Colon (tissue), 2 donors: ENCODE data around the gene SLX4.
"Not testable (repeated sequence)": the region's sequence is repeated elsewhere in the genome, so short reads cannot be mapped to it uniquely, and the experiment has no call there.

Source experiments
- FAIRE-seq: peaks from 2 replicates; lab custom pipeline; 2012; peaks lifted over from hg19 to GRCh38; lab: Jason Lieb, UNC
- donor health status: control.
- donor health status: control.

Gene SLX4, protein sequence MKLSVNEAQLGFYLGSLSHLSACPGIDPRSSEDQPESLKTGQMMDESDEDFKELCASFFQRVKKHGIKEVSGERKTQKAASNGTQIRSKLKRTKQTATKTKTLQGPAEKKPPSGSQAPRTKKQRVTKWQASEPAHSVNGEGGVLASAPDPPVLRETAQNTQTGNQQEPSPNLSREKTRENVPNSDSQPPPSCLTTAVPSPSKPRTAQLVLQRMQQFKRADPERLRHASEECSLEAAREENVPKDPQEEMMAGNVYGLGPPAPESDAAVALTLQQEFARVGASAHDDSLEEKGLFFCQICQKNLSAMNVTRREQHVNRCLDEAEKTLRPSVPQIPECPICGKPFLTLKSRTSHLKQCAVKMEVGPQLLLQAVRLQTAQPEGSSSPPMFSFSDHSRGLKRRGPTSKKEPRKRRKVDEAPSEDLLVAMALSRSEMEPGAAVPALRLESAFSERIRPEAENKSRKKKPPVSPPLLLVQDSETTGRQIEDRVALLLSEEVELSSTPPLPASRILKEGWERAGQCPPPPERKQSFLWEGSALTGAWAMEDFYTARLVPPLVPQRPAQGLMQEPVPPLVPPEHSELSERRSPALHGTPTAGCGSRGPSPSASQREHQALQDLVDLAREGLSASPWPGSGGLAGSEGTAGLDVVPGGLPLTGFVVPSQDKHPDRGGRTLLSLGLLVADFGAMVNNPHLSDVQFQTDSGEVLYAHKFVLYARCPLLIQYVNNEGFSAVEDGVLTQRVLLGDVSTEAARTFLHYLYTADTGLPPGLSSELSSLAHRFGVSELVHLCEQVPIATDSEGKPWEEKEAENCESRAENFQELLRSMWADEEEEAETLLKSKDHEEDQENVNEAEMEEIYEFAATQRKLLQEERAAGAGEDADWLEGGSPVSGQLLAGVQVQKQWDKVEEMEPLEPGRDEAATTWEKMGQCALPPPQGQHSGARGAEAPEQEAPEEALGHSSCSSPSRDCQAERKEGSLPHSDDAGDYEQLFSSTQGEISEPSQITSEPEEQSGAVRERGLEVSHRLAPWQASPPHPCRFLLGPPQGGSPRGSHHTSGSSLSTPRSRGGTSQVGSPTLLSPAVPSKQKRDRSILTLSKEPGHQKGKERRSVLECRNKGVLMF (N-terminal part only)

DNA sequence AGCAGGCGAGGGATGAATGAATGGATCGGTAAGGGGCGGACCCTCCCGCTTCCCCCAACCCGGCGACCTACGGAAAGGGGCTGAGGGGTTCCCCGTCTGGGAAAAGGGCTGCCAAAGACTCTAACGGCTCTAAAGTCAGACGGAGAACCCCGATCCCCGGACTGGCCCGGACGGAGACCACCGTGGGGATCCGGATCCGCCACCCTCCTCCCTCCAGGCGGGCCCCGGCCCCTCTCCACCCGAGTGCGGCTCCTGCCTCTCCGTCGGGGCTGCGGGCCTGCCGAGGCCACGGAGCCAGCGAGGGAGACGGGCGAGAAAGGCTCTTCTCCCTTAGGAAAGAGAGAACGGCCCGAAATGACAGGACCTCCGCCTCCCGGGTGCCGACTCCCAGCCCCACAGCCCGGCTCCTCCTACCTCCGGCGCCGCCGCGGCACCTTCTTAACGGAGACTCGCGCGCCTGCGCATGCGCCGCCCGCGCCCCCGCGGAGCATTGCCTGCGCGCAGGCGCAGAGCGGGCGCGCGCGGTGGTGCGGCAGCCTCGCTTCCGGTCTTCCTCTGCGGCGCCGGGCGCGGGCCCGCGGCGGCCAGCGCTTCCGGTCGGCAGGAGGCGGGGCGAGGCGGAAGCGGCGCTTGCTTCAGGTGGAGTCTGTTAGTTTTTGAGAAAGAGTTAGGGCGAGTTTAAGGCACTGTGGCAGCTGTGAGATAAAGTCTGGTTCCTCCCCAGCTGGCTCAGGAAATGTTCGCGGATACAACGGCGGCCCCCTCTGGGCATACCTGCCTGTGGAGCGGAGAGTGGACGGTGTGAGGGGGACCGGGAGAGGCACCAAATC, at the start of gene SLX4:
TSS of gene SLX4 (minus strand) at position 461 of the 830 bp plus-strand sequence. CDS start 2,642 bp downstream, outside the sequence.
- FAIRE-seq, result no peak

DNA sequence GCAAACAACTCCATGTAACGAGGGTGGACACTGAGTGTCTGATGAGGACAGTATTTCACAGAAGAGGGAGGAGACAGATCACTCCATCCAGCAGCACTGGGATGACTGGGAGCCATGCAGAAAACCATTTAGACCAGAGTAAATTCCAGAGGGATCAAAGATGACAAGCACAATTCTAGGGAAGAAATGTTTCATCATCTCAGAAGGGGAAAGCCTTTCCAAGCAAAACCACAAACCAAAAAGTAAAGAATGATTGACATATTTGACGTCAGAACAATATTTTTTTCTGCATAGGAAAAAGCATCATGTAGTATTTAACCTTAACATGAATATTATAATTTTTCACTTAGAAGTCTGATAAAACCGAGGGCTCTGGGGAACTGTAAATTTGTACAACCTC, 47.8 kb upstream of the SLX4 start:
- FAIRE-seq, result no peak

DNA sequence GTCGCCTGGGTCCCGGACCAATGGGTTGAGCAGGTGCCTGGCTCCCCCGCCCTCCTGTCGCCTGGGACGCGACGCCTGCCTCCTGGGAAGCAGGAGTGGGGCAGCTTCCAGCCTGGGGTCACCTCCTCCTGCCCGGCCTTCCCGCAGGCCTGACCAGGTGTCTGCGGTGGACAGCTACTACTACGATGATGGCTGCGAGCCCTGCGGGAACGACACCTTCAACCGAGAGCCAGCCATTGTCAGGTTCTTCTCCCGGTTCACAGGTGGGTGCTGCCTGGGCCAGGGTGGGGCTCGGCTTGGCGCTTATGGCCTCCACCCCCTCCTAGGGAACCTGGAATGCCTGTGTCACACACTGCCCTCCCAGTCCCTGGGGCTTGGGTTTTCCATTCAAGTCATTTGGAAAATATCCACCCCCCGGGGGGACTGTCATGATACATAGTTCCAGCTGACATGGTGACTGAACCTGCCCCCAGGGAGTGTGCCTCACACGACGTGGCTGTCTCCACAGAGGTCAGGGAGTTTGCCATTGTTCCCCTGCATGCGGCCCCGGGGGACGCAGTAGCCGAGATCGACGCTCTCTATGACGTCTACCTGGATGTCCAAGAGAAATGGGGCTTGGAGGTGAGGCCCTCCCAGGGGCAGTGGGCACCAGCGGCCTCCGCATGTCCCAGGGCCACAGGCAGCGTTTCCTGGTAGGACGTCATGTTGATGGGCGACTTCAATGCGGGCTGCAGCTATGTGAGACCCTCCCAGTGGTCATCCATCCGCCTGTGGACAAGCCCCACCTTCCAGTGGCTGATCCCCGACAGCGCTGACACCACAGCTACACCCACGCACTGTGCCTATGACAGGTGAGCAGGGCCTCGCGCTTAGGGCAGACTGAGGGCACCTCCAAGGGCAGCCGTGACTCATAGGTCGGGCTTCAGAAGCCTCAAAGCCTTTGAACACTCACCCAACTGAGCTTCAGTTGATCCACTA, 45.4 kb upstream of the SLX4 start:
- FAIRE-seq, result no peak

DNA sequence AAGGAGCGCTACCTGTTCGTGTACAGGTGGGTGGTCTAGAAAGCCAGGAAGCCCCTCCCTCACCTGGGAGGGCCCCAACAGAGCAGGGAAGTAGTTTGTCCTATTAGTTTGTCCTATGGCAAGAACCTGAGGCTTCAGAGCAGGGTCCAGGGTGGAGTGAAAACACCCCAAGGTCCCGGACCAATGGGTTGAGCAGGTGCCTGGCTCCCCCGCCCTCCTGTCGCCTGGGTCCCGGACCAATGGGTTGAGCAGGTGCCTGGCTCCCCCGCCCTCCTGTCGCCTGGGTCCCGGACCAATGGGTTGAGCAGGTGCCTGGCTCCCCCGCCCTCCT, 44.7 kb upstream of the SLX4 start:
- not testable (repeated sequence) for FAIRE-seq

DNA sequence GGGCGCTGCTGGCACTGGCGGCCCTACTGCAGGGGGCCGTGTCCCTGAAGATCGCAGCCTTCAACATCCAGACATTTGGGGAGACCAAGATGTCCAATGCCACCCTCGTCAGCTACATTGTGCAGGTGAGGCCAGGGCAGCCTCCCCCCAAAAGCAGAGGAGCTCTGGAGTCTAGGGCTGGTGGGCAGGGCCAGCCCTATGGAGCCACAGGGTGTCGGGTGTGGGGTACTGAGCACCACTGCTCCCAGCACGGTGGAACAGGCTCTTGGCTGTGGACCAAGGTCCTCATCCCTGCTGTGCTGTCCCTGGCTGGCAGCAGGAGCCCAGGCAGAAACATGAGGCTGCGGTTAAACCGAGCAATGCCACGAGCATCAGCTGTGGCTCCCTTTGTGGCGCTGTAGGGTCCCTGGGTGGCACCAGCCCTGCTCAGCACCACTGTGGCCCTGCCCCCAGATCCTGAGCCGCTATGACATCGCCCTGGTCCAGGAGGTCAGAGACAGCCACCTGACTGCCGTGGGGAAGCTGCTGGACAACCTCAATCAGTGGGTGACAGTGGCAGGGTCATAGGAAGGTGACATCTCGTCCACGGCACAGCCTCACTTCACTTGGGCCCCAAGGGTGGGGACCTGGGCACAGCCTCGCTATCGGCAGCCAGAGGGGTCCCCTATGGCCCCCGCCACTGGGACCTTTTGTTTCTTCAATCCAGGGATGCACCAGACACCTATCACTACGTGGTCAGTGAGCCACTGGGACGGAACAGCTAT, 44.2 kb upstream of the SLX4 start:
- no peak for FAIRE-seq

DNA sequence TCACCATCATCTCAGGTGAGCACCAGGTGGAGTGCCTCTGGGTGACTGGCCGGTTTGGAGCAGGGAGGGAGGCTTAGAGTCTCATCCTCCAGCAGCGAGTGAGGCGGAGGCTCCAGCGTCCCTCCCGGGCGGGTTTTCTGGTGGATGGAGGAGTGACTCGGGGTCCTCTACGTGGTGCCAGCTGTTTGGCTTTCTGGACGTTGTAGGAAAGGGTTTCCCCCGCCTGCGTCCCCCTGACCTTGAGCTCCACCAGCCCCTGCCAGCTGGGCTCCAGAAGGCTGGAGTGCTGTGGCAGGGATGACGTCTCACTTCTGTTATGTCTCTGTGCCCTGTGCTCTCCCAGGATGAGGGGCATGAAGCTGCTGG, 43.6 kb upstream of the SLX4 start:
- FAIRE-seq, result no peak

DNA sequence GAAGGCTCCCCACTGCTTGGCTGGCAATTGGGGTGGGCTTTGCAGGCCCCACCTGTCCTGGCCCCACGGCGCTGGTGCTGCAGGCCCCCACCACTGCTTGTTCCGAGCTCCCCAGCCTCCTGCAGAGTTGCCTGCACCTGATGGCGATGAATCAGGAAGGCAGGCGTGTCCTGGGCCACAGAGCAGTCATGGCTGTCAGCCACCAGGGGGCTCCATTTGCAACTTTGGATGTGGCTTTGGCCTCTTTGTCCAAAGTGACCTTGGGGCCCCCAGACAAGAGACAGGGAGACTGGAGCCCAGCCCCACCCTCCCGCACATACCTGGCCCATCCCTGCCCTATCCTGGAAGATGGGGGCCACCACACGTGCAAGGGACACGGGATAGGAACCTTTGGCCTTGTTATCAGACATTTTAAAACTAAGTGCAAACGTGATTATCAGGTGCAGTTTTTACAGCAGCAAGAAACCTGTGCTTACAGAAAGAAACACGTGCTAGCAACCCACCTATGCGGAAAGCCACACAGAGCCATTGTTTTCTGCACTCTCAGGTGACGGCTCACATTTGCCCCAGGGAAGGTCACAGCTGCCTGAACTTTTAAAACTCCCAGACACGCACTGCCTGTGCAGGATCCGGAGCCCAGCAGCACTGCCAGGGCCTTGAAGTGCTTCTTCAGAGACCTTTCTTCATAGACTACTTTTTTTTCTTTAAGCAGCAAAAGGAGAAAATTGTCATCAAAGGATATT, 43.0 kb upstream of the SLX4 start, which contains the start of gene DNASE1:
TSS of gene DNASE1 (plus strand) at position 443 of the 743 bp plus-strand sequence. CDS start 683 bp downstream, outside the sequence.
- no peak for FAIRE-seq

DNA sequence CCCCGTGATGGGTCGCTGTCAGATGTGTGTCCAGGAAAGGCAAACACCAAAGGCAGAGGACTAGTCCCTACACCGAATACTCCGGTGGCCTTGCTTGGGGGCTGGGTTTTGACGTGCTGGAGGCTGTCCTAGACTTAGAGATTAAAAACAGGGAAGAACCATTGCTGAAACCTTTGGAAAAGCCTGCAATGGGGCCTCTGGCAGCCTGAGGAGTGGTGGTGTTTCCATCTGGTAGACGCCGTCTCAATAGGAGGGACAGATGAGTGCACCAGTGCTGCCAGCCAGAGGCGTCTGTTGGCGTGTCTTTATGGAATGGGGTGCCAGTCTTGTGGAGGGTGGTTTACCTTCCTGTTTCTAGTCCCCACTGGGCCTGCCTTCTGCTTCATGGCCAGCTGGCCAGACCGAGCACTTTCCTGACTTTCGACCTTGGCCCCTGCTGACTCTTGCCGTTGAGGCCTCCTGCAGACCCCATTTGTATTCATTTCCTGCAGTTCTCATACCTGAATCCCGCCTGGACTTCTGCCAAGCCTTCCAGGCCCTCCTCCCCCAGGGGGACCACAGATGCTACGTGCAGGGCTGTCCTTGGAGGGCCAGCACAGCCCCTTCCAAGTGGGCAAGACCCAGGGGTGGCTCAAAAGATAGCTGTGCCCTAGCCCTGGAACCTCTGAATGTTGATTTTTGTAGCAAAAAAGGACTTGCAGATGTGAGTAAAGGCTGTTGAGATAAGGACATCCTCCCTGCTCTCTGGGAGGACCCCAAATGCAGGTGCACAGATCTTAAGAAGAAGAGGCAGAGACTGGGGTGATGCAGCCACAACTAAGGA, 41.2 kb upstream of the SLX4 start:
- FAIRE-seq, result no peak

DNA sequence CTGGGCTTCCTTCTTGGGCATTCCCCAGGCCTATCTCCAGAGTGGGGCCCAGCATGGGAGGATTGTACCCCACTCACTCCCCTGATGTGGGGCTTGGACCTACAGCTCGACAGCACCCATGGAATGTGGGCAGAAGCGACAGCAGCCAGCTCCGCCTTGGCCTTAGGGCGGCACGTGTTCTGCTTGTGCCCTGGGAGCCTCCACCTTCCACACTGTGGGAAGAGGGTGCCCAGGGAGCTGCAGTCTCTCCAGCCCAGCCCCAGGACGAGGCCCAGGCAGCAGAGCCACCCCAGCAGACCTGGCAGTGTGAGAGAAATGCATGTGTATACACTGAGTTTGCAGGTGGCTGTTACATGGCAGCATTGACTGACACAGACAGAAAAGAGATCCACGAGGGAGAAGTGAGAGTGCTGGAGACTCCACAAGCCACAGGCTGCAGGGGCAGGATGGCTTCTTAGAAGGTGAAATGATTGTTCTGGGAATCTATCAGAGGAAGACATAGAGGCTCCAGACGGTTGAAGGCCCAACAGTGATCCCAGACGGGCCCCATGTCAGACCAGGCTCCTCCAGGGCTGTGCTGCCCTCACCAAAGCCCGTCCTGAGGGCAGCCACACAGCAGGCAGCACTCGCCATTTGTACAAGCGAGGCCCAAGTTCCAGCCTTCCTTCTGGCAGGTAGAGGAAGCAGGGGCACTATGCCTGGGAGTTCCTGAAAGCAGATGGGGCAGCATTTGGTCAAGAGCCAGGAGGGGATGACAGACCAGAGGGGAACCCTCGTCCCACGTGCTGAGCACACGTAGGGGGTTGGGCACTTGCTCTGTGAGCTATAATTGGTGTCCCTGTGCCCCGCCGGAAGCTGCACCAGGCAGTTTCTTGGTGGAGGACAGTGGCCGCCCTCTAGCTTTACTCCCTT, 40.3 kb upstream of the SLX4 start:
- FAIRE-seq, result no peak

DNA sequence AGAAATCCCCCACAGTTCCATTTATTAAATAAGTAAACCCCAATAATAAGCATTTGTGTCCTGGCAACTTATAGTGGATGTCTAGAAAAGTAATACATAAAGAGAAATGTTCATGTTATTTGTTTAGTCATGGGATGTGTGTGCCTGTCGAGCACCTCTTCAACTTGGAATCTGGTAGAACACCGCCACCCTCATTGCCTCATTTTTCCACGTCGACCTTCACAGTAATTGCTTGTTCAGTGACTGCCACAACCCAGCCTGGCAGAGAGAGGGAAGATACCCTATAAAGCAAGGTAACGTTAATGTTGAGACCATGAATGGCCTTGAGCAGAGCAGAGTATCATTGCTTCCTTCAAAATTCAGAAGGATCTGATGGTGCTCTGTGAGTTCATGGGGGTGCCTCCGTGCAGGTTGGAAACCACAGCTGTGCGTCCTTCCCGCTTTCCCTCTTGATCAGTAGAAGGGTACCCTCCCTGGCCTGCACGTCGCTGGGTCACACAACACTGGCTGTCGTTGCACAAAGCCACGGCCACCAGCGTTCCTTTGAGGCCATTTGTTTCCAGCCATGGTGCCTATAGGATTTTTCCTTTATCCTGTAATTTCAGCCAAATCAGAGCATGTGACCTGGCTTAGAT, 39.3 kb upstream of the SLX4 start:
- no peak for FAIRE-seq

DNA sequence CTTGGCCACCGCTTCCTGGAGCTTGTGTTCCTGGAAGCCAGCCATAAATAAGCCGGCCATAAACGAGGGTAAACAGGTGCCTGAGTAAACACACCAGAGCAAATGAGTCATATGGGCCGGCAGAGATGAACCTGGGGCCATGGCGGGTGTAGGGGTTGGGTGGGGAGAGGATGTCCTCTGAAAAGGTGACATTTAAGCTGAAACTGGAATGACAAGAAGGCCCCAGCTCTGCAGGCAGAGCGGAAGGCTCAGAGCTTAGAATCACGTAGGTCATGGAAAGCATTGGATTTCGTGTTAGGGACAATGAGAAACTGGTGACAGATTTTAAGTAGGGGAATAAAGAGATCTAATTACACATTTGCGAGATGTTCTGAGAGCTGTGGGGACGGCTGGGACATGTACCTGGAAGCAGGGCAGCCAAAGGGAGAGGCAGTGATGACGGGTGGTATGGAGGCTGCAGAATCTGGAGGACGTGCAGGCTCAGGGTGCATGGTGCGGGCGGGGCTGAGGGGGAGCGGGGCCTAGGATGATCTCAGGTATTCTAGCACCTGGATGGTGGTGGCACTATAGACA, 35.0 kb upstream of the SLX4 start:
- FAIRE-seq, result no peak

DNA sequence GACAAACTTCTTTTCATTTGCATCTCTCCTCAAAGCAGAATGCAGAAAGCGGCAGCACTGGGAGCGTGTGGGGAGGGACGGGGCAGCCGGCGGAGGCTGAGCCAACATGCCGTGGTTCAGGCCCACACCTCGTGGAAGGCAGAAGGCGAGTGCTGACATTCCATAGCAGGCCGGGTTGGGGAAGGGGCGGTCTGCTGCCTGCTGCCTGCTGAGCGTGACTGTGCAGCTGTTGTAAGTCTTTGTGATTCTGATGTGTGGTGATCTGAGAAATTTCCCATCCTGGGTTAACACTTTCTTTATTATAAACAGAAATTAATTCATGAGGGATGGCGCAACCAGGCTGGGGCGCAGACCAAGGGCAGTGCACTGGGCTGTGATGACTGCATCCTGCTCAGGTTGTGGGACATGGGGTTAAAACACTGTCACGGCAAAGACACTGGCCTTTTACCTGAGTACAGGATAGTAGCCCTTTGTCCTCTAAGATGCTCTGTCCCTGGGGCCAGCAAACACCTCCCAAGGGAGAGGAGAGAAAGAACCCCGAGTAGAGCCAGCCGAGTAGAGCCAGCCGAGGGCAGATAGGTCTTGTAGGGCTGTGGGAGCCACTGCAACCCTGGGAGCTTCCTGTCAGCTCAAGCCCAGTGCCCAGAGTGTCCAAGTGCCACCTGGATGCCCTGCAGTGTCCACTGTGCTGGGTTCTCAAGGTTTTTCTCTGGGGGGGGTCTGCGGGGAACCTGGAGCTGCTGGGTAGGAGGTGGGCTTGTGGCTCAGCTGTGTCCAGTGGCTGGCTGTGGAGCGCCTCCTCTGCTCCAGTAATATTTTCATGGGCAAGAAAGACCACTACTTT, 34.3 kb upstream of the SLX4 start:
- FAIRE-seq, result no peak

DNA sequence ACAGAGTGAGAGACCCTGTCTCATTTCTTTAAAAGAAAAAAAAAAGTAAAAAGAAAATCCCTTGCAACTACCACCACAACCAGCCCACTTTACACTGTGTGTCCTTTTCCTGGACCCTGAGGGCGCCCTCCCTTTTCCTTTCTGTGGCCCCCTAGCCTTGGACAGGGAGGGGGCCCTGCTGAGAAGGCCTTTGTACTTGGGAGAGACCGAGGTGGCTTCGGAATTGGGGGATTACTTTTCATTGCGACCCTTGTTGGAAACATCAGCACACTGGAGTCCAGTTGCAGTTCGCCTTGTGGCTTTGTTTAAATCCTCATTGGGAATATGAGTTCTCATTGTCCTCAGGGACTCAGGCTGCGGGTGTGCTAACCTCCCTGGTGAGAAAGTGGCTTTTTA, 33.7 kb upstream of the SLX4 start:
- FAIRE-seq, result no peak

DNA sequence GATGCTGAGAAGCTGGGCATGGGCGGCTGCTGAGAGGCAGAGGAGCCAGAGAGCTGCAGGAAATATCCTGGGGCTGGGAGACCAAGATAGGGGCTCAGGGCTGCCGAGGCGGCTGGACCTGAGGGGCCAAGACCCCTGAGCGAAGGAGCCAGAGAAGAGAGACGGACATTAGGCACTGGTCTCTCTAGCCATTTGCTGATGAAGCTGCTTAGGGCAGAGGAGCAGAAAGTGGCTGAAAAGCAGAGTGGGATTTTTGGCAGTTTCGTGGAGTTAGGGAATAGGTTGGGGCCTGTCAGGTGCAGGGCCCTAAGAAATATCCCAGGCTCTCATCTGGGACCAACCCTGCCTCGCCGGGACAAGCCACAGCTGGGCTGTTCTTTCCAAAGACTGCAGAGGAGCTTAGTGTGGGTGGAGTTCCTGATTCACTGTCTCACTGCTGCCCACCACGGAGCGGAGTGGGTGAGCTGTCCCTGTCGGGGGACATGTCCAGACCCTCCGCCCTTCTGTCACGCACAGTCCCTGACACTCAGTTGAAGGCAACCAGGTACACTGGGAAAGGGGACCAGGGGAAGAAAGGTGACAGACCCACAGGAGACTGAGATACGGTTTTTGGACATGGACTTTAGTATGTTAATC, 31.8 kb upstream of the SLX4 start:
- FAIRE-seq, result no peak
